Measurements from ENCODE around the gene TOR3A.

DNA sequence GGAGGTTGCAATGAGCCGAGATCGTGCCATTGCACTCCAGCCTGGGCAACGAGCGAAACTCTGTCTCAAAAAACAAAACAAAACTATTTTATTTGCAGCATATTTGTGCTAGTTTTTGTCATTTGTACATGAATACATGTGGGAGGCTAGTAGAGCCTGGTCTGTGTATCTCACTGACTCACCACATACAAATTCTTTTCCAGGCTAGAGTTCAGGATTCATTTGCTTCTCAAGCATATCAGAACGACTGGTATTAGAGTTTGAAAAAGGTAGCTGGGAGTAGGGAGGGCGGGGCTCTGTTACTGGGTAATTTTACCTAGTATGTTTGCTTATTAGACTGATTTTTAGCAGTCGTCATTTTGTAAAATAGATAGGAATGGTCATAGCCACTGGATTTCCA, 4.5 kb upstream of the TOR3A start:
- no peak for TF ChIP-seq CTCF (IDR thresholded peaks at IDR 0.05; ENCODE audit: low read depth, low read length)
- no peak for TF ChIP-seq EZH2phosphoT487 (IDR thresholded peaks at IDR 0.05; ENCODE audit: low read depth)

Data from OCI-LY3 (cell line).